Measurements from ENCODE around the gene PMEL. TPM values are rescaled to one million over a fixed set of nuclear protein-coding genes. Genes with fewer than 3 reads are reported as not detected.

PMEL gene
- total and polyA plus RNA-seq, 2 of the 8 experiments (the other 6 are each of a cell fraction or from before 2014, with no cell fraction given), result 120 to 382 TPM

DNA sequence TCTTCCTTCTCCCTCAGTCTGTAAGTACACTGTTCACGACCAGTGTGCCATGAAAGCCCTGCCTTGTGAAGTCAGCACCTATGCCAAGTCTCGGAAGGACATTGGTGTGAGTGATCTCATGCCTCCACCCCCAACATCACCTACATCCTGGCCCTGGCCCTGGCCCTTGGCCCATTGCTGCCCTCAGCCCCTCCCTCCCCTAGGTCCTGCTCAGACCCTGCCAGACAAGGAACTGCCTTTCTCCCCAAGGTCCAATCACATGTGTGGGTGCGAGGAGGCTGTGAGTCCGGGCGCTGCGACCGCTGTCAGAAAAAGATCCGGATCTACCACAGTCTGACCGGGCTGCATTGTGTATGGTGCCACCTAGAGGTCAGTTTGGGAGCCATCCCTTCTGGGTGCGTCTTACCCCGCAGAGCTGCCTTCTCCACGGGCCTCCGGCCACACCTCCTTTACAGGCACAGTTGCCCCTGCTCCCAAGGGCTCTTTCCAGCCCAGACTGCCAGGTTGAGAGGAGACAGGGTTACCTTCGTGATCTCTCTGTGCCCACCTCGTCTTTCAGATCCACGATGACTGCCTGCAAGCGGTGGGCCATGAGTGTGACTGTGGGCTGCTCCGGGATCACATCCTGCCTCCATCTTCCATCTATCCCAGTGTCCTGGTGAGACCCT is 25.6 kb downstream of the PMEL start (continued):
- TF ChIP-seq ASH2L (IDR thresholded peaks at IDR 0.05; ENCODE audit: low read length) (peak; percentile 47), ZNF274 (IDR thresholded peaks at IDR 0.05; ENCODE audit: borderline replicate concordance, extremely low read depth, low read length) (no peak), GABPA (IDR thresholded peaks at IDR 0.05; ENCODE audit: borderline replicate concordance, insufficient read depth, low read length) (0 out of 2 replicates have a peak, but pooled peaks have one; percentile 46), TCF12 (IDR thresholded peaks at IDR 0.05; ENCODE audit: low read depth, low read length) (no peak), SIN3A (conservative IDR thresholded peaks at IDR 0.05 in 1 of 2, IDR thresholded peaks at IDR 0.05 in 1 of 2; ENCODE audit: low read depth in 1 of 2, low read length in 2 of 2) (peak; percentile 78 to 93; a peak in 3 of 4 replicates), JUND (IDR thresholded peaks at IDR 0.05; ENCODE audit: low read length) (0 out of 2 replicates have a peak, but pooled peaks have one; percentile 29), POLR2A (IDR thresholded peaks at IDR 0.05; ENCODE audit: control extremely low read depth in 1 of 2, low read depth in 2 of 2, low read length in 2 of 2) (0 out of 3 replicates have a peak, but pooled peaks of 1 of the 2 experiments have one; percentile 22), TEAD4 (IDR thresholded peaks at IDR 0.05; ENCODE audit: low read depth, low read length) (no peak), KDM4A (IDR thresholded peaks at IDR 0.05; ENCODE audit: low read depth, low read length, severe bottlenecking) (no peak)
- TF ChIP-seq, protein P1, sequence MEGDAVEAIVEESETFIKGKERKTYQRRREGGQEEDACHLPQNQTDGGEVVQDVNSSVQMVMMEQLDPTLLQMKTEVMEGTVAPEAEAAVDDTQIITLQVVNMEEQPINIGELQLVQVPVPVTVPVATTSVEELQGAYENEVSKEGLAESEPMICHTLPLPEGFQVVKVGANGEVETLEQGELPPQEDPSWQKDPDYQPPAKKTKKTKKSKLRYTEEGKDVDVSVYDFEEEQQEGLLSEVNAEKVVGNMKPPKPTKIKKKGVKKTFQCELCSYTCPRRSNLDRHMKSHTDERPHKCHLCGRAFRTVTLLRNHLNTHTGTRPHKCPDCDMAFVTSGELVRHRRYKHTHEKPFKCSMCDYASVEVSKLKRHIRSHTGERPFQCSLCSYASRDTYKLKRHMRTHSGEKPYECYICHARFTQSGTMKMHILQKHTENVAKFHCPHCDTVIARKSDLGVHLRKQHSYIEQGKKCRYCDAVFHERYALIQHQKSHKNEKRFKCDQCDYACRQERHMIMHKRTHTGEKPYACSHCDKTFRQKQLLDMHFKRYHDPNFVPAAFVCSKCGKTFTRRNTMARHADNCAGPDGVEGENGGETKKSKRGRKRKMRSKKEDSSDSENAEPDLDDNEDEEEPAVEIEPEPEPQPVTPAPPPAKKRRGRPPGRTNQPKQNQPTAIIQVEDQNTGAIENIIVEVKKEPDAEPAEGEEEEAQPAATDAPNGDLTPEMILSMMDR (IDR thresholded peaks at IDR 0.05; ENCODE audit: control extremely low read depth in 1 of 3, insufficient read depth in 1 of 3, low read depth in 1 of 3, low read length in 3 of 3), result peak; percentile 83 to 100 (median 98)
- TF ChIP-seq, protein P2, sequence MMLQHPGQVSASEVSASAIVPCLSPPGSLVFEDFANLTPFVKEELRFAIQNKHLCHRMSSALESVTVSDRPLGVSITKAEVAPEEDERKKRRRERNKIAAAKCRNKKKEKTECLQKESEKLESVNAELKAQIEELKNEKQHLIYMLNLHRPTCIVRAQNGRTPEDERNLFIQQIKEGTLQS (IDR thresholded peaks at IDR 0.05; ENCODE audit: insufficient read depth, low read depth, low read length), result no peak

Measured in H1 (cell line).